Endodermal cell (in vitro differentiated cells): ENCODE results near the gene NOXA1. TPM values are rescaled to one million over a fixed set of nuclear protein-coding genes. Genes with fewer than 3 reads are reported as not detected.

ENCODE experiments used
- DNase-seq: peaks from one replicate; pipeline ENCODE4 v3.0.0-alpha.2; 2017
- H3K27ac ChIP-seq: 2 replicates; pipeline ENCODE4 v1.5.1; 2013; ENCODE audit warnings: mild to moderate bottlenecking, low read depth, low read length, moderate library complexity
- H3K27me3 ChIP-seq: 2 replicates; pipeline ENCODE4 v1.6.1; 2013; ENCODE audit warnings: mild to moderate bottlenecking, low read length, moderate library complexity; ENCODE audit not compliant: insufficient read depth, control insufficient read depth, poor library complexity, severe bottlenecking
- H3K36me3 ChIP-seq: 2 replicates; pipeline ENCODE4 v1.7.0; 2013; ENCODE audit warnings: mild to moderate bottlenecking, low read length, moderate library complexity; ENCODE audit not compliant: control insufficient read depth, insufficient read depth
- H3K4me1 ChIP-seq: one replicate; pipeline ENCODE4 v1.7.0; 2013; ENCODE audit warnings: low read length; ENCODE audit not compliant: control insufficient read depth, insufficient read depth
- H3K4me3 ChIP-seq: 2 replicates; pipeline ENCODE4 v1.5.1; 2013; ENCODE audit warnings: mild to moderate bottlenecking, low read length, moderate library complexity
- H3K9ac ChIP-seq: 2 replicates; pipeline ENCODE4 v1.6.1; 2013; ENCODE audit warnings: mild to moderate bottlenecking, low read length, moderate library complexity; ENCODE audit not compliant: poor library complexity, severe bottlenecking; ENCODE audit errors: extremely low read depth
- H3K9me3 ChIP-seq: 2 replicates; pipeline ENCODE4 v1.6.1; 2013; ENCODE audit warnings: mild to moderate bottlenecking, low read length, moderate library complexity; ENCODE audit not compliant: control insufficient read depth
- H3K27ac Mint-ChIP-seq: 2 replicates; pipeline ENCODE4 v1.8.0; 2020; ENCODE audit warnings: mixed read lengths
- H3K27me3 Mint-ChIP-seq: 2 replicates; pipeline ENCODE4 v1.8.0; 2021; ENCODE audit warnings: mild to moderate bottlenecking, mixed read lengths; ENCODE audit not compliant: insufficient read depth
- H3K36me3 Mint-ChIP-seq: 2 replicates; pipeline ENCODE4 v1.8.0; 2020; ENCODE audit warnings: low read depth, mixed read lengths
- H3K4me1 Mint-ChIP-seq: 2 replicates; pipeline ENCODE4 v1.8.0; 2020; ENCODE audit warnings: mixed read lengths
- H3K4me3 Mint-ChIP-seq: 2 replicates; pipeline ENCODE4 v1.8.0; 2020; ENCODE audit warnings: mild to moderate bottlenecking, moderate library complexity, mixed read lengths
- H3K9me3 Mint-ChIP-seq: 2 replicates; pipeline ENCODE4 v1.8.0; 2020; ENCODE audit warnings: mild to moderate bottlenecking, mixed read lengths
- WGBS, 2 experiments: methylation state at CpG; one replicate each; pipeline versions ENCODE4 v1.1.5 to v1.1.7; 2013; ENCODE audit warnings: missing lambda C conversion rate in 2 of 2, mixed read lengths in 1 of 2; ENCODE audit not compliant: insufficient coverage in 1 of 2, insufficient read length in 1 of 2; 5-methylcytosine and 5-hydroxymethylcytosine counted together
- total RNA-seq, 2 donors: library from RNA; stranded (reverse); fragmentation: NEBNext Ultra II Directional in 1 of 2; extraction: Animal tissue kit (Norgen Biotek cat#: 25700) in 1 of 2; gene quantifications; 2 replicates in 1 of 2; 3 replicates in 1 of 2; pipeline ENCODE4 v1.2.1, GENCODE V29; 2021
- TF ChIP-seq, protein P1 (sequence below): fragments of 200-600 bp; sonication (generic); conservative IDR thresholded peaks from 2 replicates; pipeline ENCODE4 v1.5.0; 2021; ENCODE audit warnings: antibody characterized with exemption, mild to moderate bottlenecking

The NOXA1 gene
- total RNA-seq, 2 donors from 2014 or later, result 5.0 to 5.9 TPM

DNA sequence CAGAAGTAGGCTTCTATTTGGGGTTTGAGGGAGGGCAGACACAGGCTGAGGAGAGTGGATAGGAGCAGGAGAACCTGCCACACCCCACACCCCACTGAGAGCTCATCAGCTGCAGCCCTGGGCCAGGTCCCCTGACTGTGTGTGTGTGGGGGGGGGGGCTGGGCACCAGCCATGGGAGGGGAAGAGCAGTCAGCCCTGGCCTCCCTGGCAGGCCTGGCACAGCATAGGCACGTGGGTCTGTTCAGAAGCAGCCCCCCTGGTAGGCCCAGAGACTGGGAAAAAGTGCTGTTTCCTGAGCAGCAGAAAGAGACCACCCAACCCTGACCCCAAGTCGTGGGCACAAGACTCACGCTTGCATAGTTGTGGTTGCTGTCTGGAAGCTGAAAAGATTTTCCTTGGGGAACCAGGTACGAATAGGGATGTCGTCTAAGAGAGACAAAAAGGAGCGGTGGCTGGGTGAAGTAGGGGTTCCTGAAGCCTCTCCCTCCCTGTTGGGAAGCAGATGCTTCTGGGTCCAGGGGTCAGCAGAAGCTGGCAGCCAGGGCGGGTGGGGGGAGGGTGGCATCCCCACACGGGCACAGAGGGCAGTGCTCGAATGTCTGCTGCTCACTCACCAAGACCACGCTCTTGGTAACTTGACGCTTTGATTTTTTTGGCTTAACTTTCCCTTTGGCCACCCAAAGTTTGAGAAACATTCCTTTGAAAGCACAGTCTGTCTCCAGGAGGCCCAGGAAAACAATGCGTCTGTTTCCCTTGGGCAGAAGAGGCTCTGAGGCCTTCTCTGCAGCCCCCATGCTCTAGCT is 33.1 kb downstream of the NOXA1 start:
- peaks cover 1% of the 10 kb centered on the region for H3K4me1 Mint-ChIP-seq
- Histone ChIP-seq H3K27me3 (no peaks in the 10 kb centered on the region), H3K9ac (no peak overlapping the region), H3K9me3 (no peaks in the 10 kb centered on the region), H3K4me1 (peaks cover 4% of the 10 kb centered on the region), H3K36me3 (peaks cover 19% of the 10 kb centered on the region), H3K4me3 (no peak overlapping the region), H3K27ac (no peak overlapping the region)
- TF ChIP-seq, protein P1, sequence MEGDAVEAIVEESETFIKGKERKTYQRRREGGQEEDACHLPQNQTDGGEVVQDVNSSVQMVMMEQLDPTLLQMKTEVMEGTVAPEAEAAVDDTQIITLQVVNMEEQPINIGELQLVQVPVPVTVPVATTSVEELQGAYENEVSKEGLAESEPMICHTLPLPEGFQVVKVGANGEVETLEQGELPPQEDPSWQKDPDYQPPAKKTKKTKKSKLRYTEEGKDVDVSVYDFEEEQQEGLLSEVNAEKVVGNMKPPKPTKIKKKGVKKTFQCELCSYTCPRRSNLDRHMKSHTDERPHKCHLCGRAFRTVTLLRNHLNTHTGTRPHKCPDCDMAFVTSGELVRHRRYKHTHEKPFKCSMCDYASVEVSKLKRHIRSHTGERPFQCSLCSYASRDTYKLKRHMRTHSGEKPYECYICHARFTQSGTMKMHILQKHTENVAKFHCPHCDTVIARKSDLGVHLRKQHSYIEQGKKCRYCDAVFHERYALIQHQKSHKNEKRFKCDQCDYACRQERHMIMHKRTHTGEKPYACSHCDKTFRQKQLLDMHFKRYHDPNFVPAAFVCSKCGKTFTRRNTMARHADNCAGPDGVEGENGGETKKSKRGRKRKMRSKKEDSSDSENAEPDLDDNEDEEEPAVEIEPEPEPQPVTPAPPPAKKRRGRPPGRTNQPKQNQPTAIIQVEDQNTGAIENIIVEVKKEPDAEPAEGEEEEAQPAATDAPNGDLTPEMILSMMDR, result no peak
- 91 to 96% methylated on average over 12 of the region's 12 CpGs for WGBS, 2 experiments
- H3K9me3 Mint-ChIP-seq, result no peaks in the 10 kb centered on the region
- H3K4me3 Mint-ChIP-seq, result no peak overlapping the region
- H3K27ac Mint-ChIP-seq, result no peak overlapping the region
- no peak for DNase-seq
- H3K27me3 Mint-ChIP-seq, result peaks cover 12% of the 10 kb centered on the region
- H3K36me3 Mint-ChIP-seq, result peaks cover 14% of the 10 kb centered on the region

DNA sequence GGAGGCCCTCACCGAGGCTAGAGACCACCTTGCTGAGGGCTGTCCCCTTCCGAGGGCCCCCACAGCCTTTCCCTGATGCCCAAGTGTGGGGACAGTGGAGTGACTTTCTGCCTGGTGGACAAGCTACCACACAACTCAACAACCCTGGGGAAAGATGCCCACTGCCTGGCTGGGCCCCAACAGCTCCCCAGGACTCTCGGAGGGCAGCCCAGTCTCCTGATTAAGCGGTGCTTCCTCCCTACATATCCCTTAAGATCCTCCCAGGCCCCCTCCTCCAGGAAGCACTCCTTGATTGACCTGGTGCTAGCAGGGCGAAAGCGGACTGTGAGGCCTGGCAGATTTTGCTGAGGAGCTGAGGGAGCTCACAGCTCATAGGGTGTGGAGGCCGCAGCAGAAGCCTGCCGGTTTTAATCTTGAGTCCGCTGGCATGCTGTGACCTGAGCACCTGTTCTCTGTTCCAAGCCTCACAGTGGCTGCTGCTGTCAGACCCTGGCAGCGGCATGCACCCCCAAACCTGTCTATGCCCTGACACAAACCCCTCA is 33.7 kb downstream of the NOXA1 start:
- 94 to 95% methylated on average over 7 to 10 of the region's 10 CpGs for WGBS, 2 experiments
- H3K27ac ChIP-seq, result no peak overlapping the region
- H3K9me3 Mint-ChIP-seq, result no peaks in the 10 kb centered on the region

DNA sequence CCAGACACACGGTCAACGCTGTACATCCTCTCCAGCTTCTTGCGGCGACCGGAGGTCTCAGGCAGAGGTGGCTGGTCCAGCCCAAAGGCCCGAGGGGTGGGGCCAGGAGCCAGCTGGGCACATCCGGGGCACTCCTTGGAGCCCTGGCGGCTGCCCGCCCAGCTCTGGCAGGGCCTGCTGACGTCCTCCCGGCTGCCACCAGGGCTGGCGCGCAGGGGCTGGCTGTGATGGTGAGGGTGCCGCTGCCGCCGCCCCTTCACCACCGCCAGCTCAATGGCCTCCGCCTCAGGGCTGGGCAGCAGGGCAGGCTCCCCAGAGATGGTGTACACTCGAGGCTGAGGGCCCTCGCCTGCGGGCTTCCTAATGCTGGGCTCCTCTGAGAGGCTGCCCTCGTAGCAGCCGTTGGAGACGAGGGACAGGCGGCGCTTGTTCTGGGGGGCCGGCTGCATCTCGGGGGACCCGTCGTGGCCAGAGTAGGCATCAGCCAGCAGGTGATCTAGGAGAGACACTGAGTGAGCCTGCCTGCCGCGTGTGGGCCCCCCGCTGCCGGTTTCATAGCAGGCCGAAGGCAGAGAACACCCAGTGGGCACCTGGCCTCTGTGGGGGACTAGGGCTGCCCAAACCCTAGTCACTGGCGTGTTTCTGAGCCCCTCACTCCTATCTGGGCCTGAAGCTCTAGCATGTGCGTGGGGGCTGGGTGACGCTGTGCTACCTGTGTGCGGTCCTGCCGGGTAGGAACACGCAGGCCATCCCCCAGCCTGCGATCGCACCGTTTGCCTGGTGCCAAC is 34.4 kb downstream of the NOXA1 start:
- Histone ChIP-seq H3K4me1 (peaks cover 4% of the 10 kb centered on the region), H3K27ac (no peak overlapping the region), H3K27me3 (no peaks in the 10 kb centered on the region), H3K9me3 (no peaks in the 10 kb centered on the region), H3K36me3 (peaks cover 13% of the 10 kb centered on the region), H3K9ac (no peak overlapping the region), H3K4me3 (peak overlapping the region; percentile 77)
- peak overlapping the region; percentile 52 for H3K4me3 Mint-ChIP-seq
- TF ChIP-seq, protein P1, result no peak
- peaks cover 19% of the 10 kb centered on the region for H3K27me3 Mint-ChIP-seq
- no peaks in the 10 kb centered on the region for H3K9me3 Mint-ChIP-seq
- DNase-seq, result no peak
- H3K36me3 Mint-ChIP-seq, result peaks cover 14% of the 10 kb centered on the region
- 95% methylated on average over 28 to 44 of the region's 44 CpGs for WGBS, 2 experiments
- no peak overlapping the region for H3K27ac Mint-ChIP-seq
- H3K4me1 Mint-ChIP-seq, result peaks cover 1% of the 10 kb centered on the region

More for the DNA sequence above, 33.7 kb downstream of the NOXA1 start:
- Mint-ChIP-seq H3K36me3 (peaks cover 14% of the 10 kb centered on the region), H3K4me1 (peaks cover 1% of the 10 kb centered on the region), H3K4me3 (no peak overlapping the region), H3K27ac (no peak overlapping the region), H3K27me3 (peaks cover 14% of the 10 kb centered on the region)
- TF ChIP-seq, protein P1, result no peak
- Histone ChIP-seq H3K36me3 (peaks cover 19% of the 10 kb centered on the region), H3K4me3 (no peak overlapping the region), H3K27me3 (no peaks in the 10 kb centered on the region), H3K9me3 (no peaks in the 10 kb centered on the region), H3K4me1 (peaks cover 4% of the 10 kb centered on the region), H3K9ac (no peak overlapping the region)
- no peak for DNase-seq
